Posterior vena cava (tissue), 2 donors: ENCODE data around the gene ACADS. TPM values are rescaled to one million over a fixed set of nuclear protein-coding genes. Genes with fewer than 3 reads are reported as not detected.

ENCODE experiments used
- DNase-seq: peaks from one replicate; pipeline ENCODE4 v3.0.0-alpha.2; 2020; ENCODE audit warnings: low spot score
- intact Hi-C, 2 donors: fragments of 100-400 bp; cut with DNase I; formaldehyde crosslinking; loops; one replicate each; pipeline versions ENCODE4 v1.14.1 to v1.14.2; 2022 to 2023
- long read RNA-seq, 2 donors: library from polyadenylated mRNA; unstranded; transcript quantifications; one replicate each; pipeline ENCODE4 v2.0.0, GENCODE V29; 2020 to 2021
- total RNA-seq, 2 donors: library from RNA; stranded (reverse); fragmentation: NEBNext Ultra II Directional; extraction: Animal tissue kit (Norgen Biotek cat#: 25700); gene quantifications; one replicate each; pipeline ENCODE4 v1.2.1, GENCODE V29; 2021
- donor health status: DM: yes; HTN: yes; CAD: no.
- donor health status: DM: yes; HTN: yes; CAD: no.

The ACADS gene
- total RNA-seq = 10 to 100 TPM; 12.3 to 15.7 TPM
- long read RNA-seq, donor 1, transcript ACADS-201 (10 exons, 1,950 nt) = major isoform, 16 of 17 reads
- long read RNA-seq, donor 1, partial matches to known transcripts = 1 of 17 reads
- long read RNA-seq, donor 1, other reads (novel, unspliced or antisense) = 0 of 17 reads
- long read RNA-seq, donor 2, transcript ACADS-201 (10 exons, 1,950 nt) = major isoform, 203 of 239 reads
- long read RNA-seq, donor 2, partial matches to known transcripts = 13 of 239 reads
- long read RNA-seq, donor 2, other reads (novel, unspliced or antisense) = 23 of 239 reads

DNA sequence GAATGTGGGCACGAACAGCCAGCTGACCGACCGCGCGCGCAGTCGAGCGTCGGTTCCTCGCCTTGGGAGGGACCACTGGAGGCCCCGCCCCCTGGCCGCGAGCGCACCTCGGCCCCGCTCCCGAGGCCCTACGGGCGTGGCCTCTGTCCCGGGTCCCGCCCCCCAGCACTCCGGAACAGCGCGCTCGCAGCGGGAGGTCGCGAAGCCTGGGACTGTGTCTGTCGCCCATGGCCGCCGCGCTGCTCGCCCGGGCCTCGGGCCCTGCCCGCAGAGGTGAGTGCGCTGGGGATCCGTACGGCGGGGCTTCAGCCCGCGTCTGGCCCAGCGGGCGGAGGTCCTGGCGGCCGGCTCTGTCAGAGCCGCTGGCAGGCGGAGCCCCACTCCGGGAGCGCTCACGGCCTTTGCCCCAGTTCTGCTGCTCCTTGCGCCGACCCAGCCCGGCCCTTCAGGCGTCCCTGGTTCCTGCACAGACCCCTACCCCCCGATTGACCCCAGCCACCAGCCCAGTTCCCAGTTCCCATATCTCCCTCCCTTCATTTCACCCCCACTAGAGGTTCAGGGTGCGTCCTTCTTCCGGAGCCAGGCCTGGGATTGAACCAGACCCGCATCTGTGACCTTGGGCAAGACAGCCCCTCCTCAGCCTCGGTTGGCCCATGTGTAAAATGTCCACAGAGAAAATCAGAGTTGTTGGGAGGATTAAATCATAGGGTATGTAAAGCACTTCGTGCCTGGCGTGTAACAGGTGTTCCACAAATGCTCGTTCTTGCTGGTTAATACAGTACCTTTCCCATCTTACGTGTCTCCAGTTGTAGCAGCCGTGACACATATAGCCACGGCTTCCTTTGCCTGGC lies at the start of gene ACADS:
Gene ACADS, plus strand, starts transcription at position 168 of the 851 bp plus-strand sequence. Its CDS starts 60 bp downstream, at position 228.
- peak; percentile 96 for DNase-seq
- intact Hi-C loops = no loop called here

DNA sequence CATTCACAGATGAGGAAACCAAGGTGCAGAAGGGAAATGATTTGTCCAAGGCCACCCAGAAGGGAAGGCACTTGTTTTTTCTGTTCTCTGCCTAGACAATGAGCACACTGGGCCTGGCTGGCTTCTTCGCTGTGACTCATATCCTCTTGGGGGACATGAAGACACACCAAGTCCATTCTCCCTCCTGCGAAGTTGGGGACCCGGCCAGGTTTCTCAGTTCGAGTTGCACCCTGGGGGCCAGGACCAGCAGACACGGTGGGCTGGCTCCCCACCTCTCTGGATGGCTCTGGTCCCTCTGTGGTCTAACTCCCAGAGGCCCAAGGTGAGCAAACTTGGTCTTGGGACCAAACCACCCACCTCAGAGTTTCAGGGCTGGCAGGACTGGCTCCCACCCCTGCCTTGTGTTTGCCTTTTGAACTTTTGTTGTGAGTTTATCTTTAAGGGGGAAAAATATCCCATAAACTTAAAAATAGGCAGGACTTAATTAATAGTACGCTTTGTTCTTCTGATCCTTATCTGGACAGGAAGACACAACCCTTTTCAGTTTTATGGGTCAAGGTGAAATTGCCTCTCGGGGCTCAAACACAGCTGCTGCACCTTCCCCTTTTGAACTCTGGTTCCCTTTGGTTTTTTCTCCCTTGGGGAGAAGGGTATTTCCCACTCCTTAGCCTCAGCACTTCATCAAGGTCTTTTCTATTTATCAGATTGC lies 47.7 kb upstream of the ACADS start:
- intact Hi-C loops = no loop called here
- no peak for DNase-seq

GRCh38 chr12:120678572-120678971 lies 47.1 kb upstream of the ACADS start:
- intact Hi-C loops = no loop called here
- DNase-seq = no peak

- DNase-seq = no peak
- intact Hi-C loops = no loop called here
These were observed 45.4 kb upstream of the ACADS start for GRCh38 chr12:120680165-120680738.

GRCh38 chr12:120684523-120684932 lies 41.1 kb upstream of the ACADS start:
- intact Hi-C loops = no loop called here
- DNase-seq = no peak

DNA sequence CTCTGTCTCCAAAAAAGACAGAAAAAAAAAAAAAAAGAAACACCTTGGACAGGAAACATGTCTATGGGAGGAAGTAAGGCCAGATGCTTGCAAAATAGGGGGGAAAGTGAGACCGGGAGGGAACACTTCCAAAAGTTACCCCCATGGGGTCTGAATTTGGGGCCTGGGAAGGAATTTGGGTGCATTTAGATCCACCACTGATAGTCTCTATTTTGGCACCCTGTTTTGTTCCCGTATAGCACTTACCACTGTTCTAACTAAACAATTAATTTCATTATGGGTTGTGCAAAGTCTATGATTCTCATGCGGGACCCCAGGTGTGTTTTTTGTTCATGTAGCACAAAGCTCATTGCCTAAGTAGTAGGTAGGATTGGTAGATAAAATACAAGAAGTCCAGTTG lies 40.1 kb upstream of the ACADS start:
- DNase-seq = no peak
- intact Hi-C loops = no loop called here

DNA sequence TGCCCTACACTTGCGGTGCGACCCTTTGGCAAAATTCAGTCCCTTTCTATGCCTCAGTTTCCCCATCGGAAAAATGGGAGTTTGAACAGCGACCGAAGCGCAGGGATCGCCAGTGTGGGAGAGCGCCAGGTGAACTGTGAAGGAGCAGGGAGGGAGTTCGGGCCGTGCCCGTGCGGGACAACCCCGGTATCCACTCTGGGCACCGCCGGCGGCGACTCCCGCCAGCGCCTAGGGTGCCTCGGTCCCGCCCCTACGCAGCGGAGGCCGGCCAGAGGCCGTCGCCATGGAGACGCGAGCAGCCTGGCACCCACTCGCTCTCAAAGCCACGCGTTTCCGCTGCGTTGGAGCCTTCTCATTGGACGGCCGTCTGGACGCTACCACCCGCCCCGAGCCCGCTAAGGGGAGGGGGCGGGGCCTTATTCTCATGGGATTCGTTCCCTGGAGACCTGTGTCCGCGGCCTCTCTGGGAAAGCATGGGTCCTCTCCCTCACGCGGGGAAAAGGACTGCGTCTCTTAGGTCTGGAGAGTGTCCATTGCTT lies 39.4 kb upstream of the ACADS start:
- peak; percentile 99 for DNase-seq
- intact Hi-C loops = loop anchor here in 1 of 2 donors (2.0 kb wide), 1 partner anchor 25 kb away; the partner anchor contains the start of gene UNC119B

DNA sequence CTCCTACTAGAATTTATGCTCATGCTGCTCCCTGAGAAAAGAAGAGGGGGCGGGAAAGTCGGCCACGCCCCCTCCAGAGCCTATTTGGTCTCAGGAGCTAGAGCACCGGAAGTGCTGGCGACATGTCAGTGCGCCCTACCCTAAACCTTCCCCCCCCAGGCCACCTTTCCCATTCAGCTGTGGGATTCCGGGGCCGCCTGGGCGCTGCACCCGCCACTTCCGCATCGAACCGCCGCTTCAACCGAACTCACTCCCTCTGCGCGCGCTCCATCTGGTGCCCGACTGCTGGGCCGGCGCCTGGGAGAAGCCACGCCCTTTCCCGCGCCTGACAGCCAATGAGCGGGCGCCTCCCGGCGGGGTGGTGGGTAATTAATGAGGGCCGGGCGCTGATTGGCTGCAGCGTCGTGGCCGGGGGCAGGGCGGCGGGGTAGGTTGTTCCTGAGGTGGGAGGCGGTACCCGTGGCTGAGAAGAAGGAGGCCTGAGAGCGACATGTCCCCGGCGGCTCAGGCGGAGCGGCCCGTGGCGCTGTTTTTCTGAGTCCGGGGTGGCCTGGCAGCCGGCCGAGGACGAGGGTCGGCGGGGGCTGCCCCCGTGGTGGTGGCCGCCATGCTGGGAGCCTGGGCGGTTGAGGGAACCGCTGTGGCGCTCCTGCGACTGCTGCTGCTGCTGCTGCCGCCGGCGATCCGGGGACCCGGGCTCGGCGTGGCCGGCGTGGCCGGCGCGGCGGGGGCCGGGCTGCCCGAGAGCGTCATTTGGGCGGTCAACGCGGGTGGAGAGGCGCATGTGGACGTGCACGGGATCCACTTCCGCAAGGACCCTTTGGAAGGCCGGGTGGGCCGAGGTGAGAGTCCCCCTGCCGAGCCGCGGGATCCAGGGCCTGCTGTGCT lies 38.7 kb upstream of the ACADS start, which contains the start of gene MLEC:
Gene MLEC, plus strand, starts transcription at position 460 of the 888 bp plus-strand sequence. Its CDS starts 148 bp downstream, at position 608.
- intact Hi-C loops = loop anchor here in 1 of 2 donors (2.0 kb wide), 1 partner anchor 24 kb away; the partner anchor contains the start of gene UNC119B
- DNase-seq = peak; percentile 100

DNA sequence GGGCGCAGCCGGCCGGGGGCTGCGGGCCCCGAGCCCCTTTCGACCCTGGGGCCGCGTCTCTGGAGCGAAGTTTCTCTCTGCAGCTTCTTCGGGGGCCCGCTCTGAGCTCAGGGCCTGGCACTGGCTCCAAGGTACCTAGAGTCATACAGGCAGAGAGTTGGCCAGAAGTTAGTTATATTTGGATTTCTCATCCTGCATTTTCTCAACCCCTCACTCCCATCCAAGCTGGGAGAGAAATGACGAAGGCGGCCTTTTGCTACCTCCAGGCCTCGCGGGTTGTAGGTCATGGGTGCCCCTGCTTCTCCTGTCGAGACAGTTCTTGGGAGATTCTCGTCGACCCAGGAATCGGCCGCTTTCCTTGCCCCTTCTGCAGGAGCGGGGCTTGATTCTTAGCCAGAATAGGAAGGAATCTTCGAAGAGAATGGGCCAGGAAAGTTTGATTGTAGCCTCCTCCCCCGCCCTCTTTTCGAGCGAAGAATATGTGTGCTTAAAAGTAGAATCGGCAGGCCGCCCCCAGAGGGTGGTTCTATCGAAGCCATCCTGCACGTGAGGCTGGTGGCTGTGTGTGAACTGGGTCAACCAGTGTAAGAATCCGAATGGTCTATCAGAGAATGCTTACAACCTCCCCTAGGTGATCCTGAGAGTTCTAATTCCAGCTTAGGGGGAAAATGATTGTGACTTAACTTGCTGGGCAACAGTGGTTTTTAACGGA lies 37.9 kb upstream of the ACADS start:
- DNase-seq = no peak
- intact Hi-C loops = loop anchor here (2.0 kb wide), 2 partner anchors 23 to 71 kb away; partner anchors contain the start of gene UNC119B (in 1 of the 2)

DNA sequence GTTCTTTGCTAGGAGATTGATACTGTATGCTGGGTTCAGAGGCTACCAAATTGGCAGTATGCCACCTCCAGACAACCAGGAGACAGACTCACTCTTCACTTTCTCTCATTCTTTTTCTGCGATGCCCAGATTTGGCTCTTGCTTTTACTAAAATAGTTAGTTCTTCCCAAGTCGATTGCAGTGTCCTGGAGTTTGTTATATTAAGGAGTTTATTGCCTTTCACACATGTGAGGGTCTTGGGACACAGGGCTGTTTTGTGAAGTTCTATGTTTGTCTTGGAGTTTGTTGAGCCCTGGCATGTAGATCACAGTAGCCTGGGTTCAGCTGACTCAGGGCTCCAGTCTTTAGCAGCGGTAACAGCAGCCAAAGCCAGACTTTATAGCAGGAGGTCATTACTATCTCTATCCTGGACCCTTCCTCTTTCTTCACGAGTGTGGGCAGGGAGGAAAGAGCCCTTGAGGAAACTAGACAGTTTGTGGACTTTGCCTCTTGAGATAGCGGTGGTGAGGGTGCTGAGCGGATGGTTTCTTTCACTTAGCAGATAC lies 37.0 kb upstream of the ACADS start:
- intact Hi-C loops = loop anchor here in 1 of 2 donors (2.0 kb wide), 1 partner anchor 70 kb away; no protein-coding TSS in a partner anchor
- no peak for DNase-seq

- DNase-seq = no peak
- intact Hi-C loops = loop anchor here in 1 of 2 donors (2.0 kb wide), 1 partner anchor 69 kb away; no protein-coding TSS in a partner anchor
These were observed 36.1 kb upstream of the ACADS start for GRCh38 chr12:120689397-120690082.

DNA sequence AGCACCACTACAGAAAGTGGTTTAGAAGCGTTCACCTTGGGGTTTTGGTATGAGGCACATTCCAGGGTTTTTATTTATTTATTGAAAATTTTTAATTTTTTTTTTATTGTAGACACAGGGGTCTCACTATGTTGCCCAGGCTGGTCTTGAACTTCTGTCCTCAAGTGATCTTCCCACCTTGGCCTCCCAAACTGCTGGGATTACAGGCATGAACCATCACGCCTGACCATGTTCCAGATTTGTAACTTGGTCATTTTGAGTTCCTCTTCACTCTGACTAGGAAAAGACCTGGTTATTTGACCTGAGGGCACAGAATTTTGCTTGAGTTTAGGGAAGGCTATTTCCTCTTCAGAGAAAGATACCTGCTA lies 35.6 kb upstream of the ACADS start:
- intact Hi-C loops = no loop called here
- DNase-seq = no peak

- intact Hi-C loops = no loop called here
- no peak for DNase-seq
These were observed 34.6 kb upstream of the ACADS start for GRCh38 chr12:120690978-120691377.

DNA sequence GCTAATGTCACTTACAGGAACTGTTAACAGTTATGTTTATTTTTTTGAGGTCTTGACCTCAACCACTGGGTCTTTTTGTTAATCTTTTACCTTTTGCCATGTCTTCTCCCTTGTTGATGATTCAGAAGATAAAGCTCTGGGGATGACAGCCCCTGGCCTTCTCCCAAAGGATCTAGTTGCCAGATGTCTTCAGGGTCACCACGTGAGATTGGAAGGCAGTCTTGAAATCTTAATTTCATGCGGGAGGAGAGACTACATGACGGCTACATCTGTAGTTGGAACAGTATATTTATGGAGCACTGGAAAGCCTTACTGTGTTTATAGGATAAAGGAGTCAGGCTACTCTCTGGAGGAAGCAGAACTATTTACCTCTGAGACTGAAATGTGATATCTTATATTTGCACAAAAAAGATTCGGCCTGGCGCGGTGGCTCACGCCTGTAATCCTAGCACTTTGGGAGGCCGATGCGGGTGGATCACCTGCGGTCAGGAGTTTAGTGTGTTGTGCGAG lies 33.0 kb upstream of the ACADS start:
- DNase-seq = no peak
- intact Hi-C loops = no loop called here

GRCh38 chr12:120693848-120694247 lies 31.8 kb upstream of the ACADS start:
- intact Hi-C loops = no loop called here
- no peak for DNase-seq

DNA sequence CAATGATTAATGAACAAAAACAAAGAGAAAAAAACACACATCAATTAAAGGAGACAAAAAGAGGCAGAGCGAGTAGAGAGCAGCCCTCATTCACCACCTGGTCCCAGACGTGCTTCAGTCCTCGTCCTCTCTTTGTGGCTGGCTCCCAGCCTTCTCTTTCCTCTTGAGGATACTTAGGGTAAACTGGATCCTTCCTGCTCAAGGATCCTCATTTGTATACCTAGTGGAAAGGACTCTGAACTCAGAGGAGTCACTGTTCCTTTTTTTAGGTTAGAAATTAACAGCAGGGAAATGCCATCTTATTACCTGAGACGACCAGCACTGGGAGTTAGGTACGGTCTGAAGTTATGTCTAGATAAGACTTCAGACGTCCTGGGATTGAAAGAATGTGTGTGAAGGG lies 29.0 kb upstream of the ACADS start:
- no peak for DNase-seq
- intact Hi-C loops = no loop called here
